Effector memory CD8-positive, alpha-beta T cell (primary cell): ENCODE data around the gene BNIP2.
"Not testable (repeated sequence)": the region's sequence is repeated elsewhere in the genome, so short reads cannot be mapped to it uniquely, and the experiment has no call there.

ENCODE experiments used
- ATAC-seq: fragments of 150-1000 bp; cut with Tn5 transposase; replicated peaks from 2 replicates; pipeline ENCODE4 v1.10.0; 2021; ENCODE audit warnings: mild to moderate bottlenecking, moderate library complexity
- DNase-seq, 3 experiments: peaks; one replicate each; pipeline ENCODE4 v3.0.0; 2021
- H3K27ac Mint-ChIP-seq, 2 donors: one replicate each; pipeline ENCODE4 v1.8.0; 2022; ENCODE audit warnings: mild to moderate bottlenecking in 2 of 2, mixed read lengths in 2 of 2, moderate library complexity in 2 of 2
- H3K27me3 Mint-ChIP-seq, 2 donors: one replicate each; pipeline ENCODE4 v1.8.0; 2022; ENCODE audit warnings: mixed read lengths in 2 of 2
- H3K36me3 Mint-ChIP-seq: one replicate; pipeline ENCODE4 v1.8.0; 2022; ENCODE audit warnings: mild to moderate bottlenecking, moderate library complexity, mixed read lengths; ENCODE audit not compliant: insufficient read depth
- H3K4me1 Mint-ChIP-seq, 2 donors: one replicate each; pipeline ENCODE4 v1.8.0; 2022; ENCODE audit warnings: low read depth in 2 of 2, mixed read lengths in 2 of 2
- H3K4me3 Mint-ChIP-seq, 2 donors: one replicate each; pipeline ENCODE4 v1.8.0; 2022; ENCODE audit warnings: mild to moderate bottlenecking in 2 of 2, mixed read lengths in 2 of 2, moderate library complexity in 2 of 2
- H3K9me3 Mint-ChIP-seq, 2 donors: one replicate each; pipeline ENCODE4 v1.8.0; 2022; ENCODE audit warnings: mixed read lengths in 2 of 2

Gene BNIP2

GRCh38 chr15:59701880-59702279 lies 12.8 kb upstream of the BNIP2 start:
- H3K4me1 Mint-ChIP-seq: no peaks in the 10 kb centered on the region
- H3K27me3 Mint-ChIP-seq: peaks cover under 1 to 6% of the 10 kb centered on the region in 2 donors
- no peak for ATAC-seq
- no peak overlapping the region for H3K27ac Mint-ChIP-seq
- no peaks in the 10 kb centered on the region for H3K9me3 Mint-ChIP-seq
- H3K36me3 Mint-ChIP-seq: no peaks in the 10 kb centered on the region
- DNase-seq: no peak
- H3K4me3 Mint-ChIP-seq: no peak overlapping the region

GRCh38 chr15:59699810-59700431 lies 10.8 kb upstream of the BNIP2 start:
- no peak for ATAC-seq
- H3K4me1 Mint-ChIP-seq: no peaks in the 10 kb centered on the region

DNA sequence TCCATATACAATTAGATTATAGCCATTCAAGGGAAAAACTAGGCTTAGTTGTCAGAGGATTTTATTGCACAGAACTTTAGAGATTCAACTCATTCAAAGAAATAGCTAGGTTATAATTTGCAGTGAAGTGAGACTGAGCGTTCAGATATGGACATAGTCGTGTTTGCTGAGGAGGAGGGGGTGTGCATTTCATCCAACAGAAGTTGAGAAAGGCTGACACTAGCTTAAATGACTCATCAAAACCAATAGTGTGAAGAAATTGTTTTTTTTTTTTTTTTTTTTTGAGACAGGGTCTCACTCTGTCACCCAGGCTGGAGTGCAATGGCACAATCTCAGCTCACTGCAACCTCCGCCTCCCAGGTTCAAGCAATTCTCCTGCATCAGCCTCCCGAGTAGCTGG lies 8.9 kb upstream of the BNIP2 start:
- H3K36me3 Mint-ChIP-seq, H3K4me3 Mint-ChIP-seq, ATAC-seq, H3K4me1 Mint-ChIP-seq, H3K27ac Mint-ChIP-seq, H3K9me3 Mint-ChIP-seq, DNase-seq, H3K27me3 Mint-ChIP-seq: not testable (repeated sequence)

More at GRCh38 chr15:59699810-59700431, 10.8 kb upstream of the BNIP2 start:
- no peak for DNase-seq
- Mint-ChIP-seq H3K36me3 (no peaks in the 10 kb centered on the region), H3K9me3 (no peaks in the 10 kb centered on the region), H3K27ac (no peak overlapping the region), H3K27me3 (peaks cover 6 to 8% of the 10 kb centered on the region in 2 donors), H3K4me3 (no peak overlapping the region)

DNA sequence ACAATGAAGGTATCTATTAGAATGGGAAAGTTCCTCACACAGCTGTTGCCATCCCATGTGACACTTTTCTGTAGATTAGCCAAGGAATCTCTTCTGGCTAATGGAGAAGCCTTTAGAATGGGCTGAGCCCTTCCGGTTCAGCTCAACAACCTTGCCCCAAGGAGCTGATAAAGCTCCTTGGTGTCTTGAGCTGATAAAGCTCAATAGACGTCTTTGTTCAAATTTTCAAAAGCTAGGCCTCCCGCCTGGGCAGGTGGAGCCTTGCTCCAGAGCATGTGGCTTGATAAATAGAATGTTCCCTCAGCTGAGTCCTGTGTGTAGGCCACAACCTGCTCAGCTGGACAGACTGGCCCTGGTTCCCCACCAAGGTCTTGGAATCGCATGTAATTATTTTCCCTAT lies 7.2 kb upstream of the BNIP2 start:
- Mint-ChIP-seq H3K36me3 (no peaks in the 10 kb centered on the region), H3K27ac (no peak overlapping the region), H3K27me3 (peaks cover 6 to 8% of the 10 kb centered on the region in 2 donors), H3K9me3 (no peaks in the 10 kb centered on the region), H3K4me3 (no peak overlapping the region), H3K4me1 (no peaks in the 10 kb centered on the region)
- no peak for ATAC-seq
- DNase-seq: no peak

- ATAC-seq: no peak
- H3K9me3 Mint-ChIP-seq: no peaks in the 10 kb centered on the region
- H3K27me3 Mint-ChIP-seq: peaks cover 2 to 8% of the 10 kb centered on the region in 2 donors
- peaks cover 3 to 7% of the 10 kb centered on the region in 2 donors for H3K4me1 Mint-ChIP-seq
- H3K4me3 Mint-ChIP-seq: no peak overlapping the region
- no peak overlapping the region for H3K27ac Mint-ChIP-seq
- DNase-seq: no peak
- peaks cover 2% of the 10 kb centered on the region for H3K36me3 Mint-ChIP-seq
Observed at GRCh38 chr15:59694779-59695178, 5.7 kb upstream of the BNIP2 start.

- H3K9me3 Mint-ChIP-seq: no peaks in the 10 kb centered on the region
- DNase-seq (peak; percentile 18 to 47 (median 39)), ATAC-seq (no peak)
- peak overlapping the region in 1 of 2 donors; percentile 90 for H3K27ac Mint-ChIP-seq
- H3K36me3 Mint-ChIP-seq: peaks cover 18% of the 10 kb centered on the region
- H3K4me3 Mint-ChIP-seq: peak overlapping the region in 1 of 2 donors; percentile 51
- peaks cover 0 to 4% of the 10 kb centered on the region in 2 donors for H3K27me3 Mint-ChIP-seq
- H3K4me1 Mint-ChIP-seq: peaks cover 15 to 23% of the 10 kb centered on the region in 2 donors
Observed at GRCh38 chr15:59691194-59691805, 2.2 kb upstream of the BNIP2 start.

- H3K27me3 Mint-ChIP-seq: no peaks in the 10 kb centered on the region
- DNase-seq (peak; percentile 45 to 52 (median 47)), ATAC-seq (peak; percentile 21)
- H3K4me3 Mint-ChIP-seq: peak overlapping the region; percentile 95 to 97
- H3K27ac Mint-ChIP-seq: peak overlapping the region; percentile 90 to 98
- H3K9me3 Mint-ChIP-seq: no peaks in the 10 kb centered on the region
- H3K36me3 Mint-ChIP-seq: peaks cover 21% of the 10 kb centered on the region
- H3K4me1 Mint-ChIP-seq: peaks cover 18 to 34% of the 10 kb centered on the region in 2 donors
Observed at GRCh38 chr15:59689626-59690236, 611 bp upstream of the BNIP2 start.

DNA sequence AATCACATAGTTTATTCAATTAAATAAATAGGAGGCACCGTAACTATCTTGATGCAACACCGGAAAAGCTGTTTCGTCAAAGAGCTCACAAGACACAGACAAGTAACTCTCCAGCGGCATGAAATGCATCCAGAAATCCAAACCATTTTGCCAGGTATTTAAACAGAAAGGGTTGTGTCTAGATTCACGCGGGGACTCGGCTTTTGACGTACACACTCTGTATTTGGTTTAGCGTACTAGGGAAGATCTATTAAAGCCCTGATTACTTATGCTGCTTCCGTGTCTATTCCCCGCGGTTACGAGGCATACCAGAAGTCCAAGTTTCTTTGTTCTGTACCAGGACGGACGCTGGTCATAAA lies 718 bp downstream of the BNIP2 start:
- ATAC-seq: peak; percentile 8
- H3K9me3 Mint-ChIP-seq: no peaks in the 10 kb centered on the region
- H3K27ac Mint-ChIP-seq: peak overlapping the region; percentile 90 to 98
- H3K27me3 Mint-ChIP-seq: no peaks in the 10 kb centered on the region
- H3K36me3 Mint-ChIP-seq: peaks cover 26% of the 10 kb centered on the region
- H3K4me1 Mint-ChIP-seq: peaks cover 18 to 42% of the 10 kb centered on the region in 2 donors
- peak overlapping the region; percentile 95 to 97 for H3K4me3 Mint-ChIP-seq
- DNase-seq: peak in 2 of 3 experiments; percentile 8 to 22

GRCh38 chr15:59687836-59688235 lies 1.3 kb downstream of the BNIP2 start:
- Mint-ChIP-seq H3K27me3 (no peaks in the 10 kb centered on the region), H3K36me3 (peaks cover 29% of the 10 kb centered on the region), H3K9me3 (no peaks in the 10 kb centered on the region), H3K4me1 (peaks cover 21 to 47% of the 10 kb centered on the region in 2 donors), H3K4me3 (peak overlapping the region; percentile 95 to 97), H3K27ac (peak overlapping the region; percentile 90 to 98)
- ATAC-seq (no peak), DNase-seq (peak in 1 of 3 experiments; percentile 29)

- ATAC-seq (no peak), DNase-seq (no peak)
- Mint-ChIP-seq H3K36me3 (peaks cover 44% of the 10 kb centered on the region), H3K27me3 (no peaks in the 10 kb centered on the region), H3K4me1 (peaks cover 21 to 48% of the 10 kb centered on the region in 2 donors), H3K27ac (no peak overlapping the region), H3K4me3 (peak overlapping the region; percentile 51 to 52), H3K9me3 (no peaks in the 10 kb centered on the region)
Observed at GRCh38 chr15:59686389-59686788, 2.7 kb downstream of the BNIP2 start.

DNA sequence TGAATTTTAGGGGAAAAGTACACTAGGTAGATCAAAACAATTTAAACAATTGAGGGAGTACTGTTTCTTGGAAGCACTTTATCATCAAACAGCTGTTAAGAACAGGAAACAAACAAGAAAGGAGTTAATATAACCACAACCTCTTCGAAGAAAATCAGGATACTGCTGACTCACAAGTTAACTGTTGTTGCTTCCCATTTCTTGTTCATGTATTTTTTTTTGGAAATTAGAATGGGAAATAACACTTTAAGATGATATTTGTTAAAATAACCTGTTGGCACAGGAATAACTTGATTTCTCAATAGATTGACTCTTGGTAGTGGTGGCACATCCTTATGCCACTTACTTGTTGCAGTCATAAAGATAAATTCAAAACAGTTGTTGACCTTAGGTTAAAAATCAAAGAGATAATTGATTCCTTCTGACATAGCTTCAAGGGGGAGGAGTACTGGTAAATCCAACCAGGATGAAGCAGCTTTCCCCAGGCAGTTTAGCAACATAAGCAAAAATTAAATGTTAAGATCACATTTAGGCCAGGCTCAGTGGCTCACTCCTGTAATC lies 3.3 kb downstream of the BNIP2 start:
- Mint-ChIP-seq H3K27ac (no peak overlapping the region), H3K36me3 (peaks cover 50% of the 10 kb centered on the region), H3K4me1 (peaks cover 21 to 44% of the 10 kb centered on the region in 2 donors)

GRCh38 chr15:59680870-59681269 lies 8.2 kb downstream of the BNIP2 start:
- Mint-ChIP-seq H3K4me1 (peaks cover 6 to 29% of the 10 kb centered on the region in 2 donors), H3K4me3 (no peak overlapping the region), H3K27me3 (no peaks in the 10 kb centered on the region), H3K27ac (no peak overlapping the region), H3K36me3 (peaks cover 82% of the 10 kb centered on the region), H3K9me3 (no peaks in the 10 kb centered on the region)
- DNase-seq (no peak), ATAC-seq (no peak)

More for the DNA sequence above, 3.3 kb downstream of the BNIP2 start:
- Mint-ChIP-seq H3K9me3 (no peaks in the 10 kb centered on the region), H3K27me3 (no peaks in the 10 kb centered on the region), H3K4me3 (peak overlapping the region; percentile 34 to 52)
- ATAC-seq (no peak), DNase-seq (no peak)

DNA sequence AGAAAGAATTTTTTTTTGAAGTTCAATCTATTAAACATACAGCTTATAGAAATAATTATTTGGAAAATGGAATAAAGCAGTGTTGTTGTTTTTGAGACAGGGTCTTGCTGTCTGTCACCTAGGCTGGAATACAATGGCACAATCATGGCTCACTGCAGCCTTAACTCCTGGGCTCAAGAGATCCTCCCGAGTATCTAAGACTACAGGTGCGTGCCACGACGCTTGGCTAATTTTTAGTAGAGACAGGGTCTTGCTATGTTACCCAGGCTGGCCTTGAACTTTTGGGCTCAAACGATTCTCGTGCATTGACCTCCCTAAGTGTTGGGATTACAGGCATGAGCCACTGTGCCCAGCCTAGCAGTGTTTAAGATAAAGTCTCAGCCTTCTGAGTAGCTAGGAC lies 8.8 kb downstream of the BNIP2 start:
- peaks cover 84% of the 10 kb centered on the region for H3K36me3 Mint-ChIP-seq
- no peaks in the 10 kb centered on the region for H3K27me3 Mint-ChIP-seq

More for the DNA sequence above, 8.8 kb downstream of the BNIP2 start:
- Mint-ChIP-seq H3K4me3 (no peak overlapping the region), H3K4me1 (peaks cover 3 to 24% of the 10 kb centered on the region in 2 donors), H3K27ac (peak overlapping the region in 1 of 2 donors; percentile 56), H3K9me3 (no peaks in the 10 kb centered on the region)
- no peak for DNase-seq
- no peak for ATAC-seq
